Keratinocyte (primary cell): ENCODE results near the gene SOAT1. TPM values are rescaled to one million over a fixed set of nuclear protein-coding genes. Genes with fewer than 3 reads are reported as not detected.
"Not testable (repeated sequence)": the region's sequence is repeated elsewhere in the genome, so short reads cannot be mapped to it uniquely, and the experiment has no call there.

Source experiments
- DNase-seq: peaks from one replicate; pipeline ENCODE4 v3.0.0-alpha.2; 2011; ENCODE audit warnings: low read depth, missing footprints, low spot score
- FAIRE-seq: peaks from 2 replicates; lab custom pipeline; 2011; peaks lifted over from hg19 to GRCh38; lab: Jason Lieb, UNC
- H2AFZ ChIP-seq: 2 replicates; pipeline ENCODE4 v1.6.0; 2012; ENCODE audit warnings: low read length, control low read depth, inconsistent platforms; ENCODE audit not compliant: control insufficient read depth
- H3K27ac ChIP-seq: 2 replicates; pipeline ENCODE4 v1.5.1; 2011; ENCODE audit warnings: low read length; ENCODE audit not compliant: control insufficient read depth, insufficient read depth
- H3K27me3 ChIP-seq: 3 replicates; pipeline ENCODE4 v1.6.0; 2011; ENCODE audit warnings: low read length; ENCODE audit not compliant: control insufficient read depth, insufficient read depth; ENCODE audit errors: extremely low read depth
- H3K36me3 ChIP-seq, 2 experiments: 2 replicates in 1 of 2; 3 replicates in 1 of 2; pipeline ENCODE4 v1.5.1; 2011; ENCODE audit warnings: low read length in 2 of 2, mild to moderate bottlenecking in 1 of 2; ENCODE audit not compliant: control insufficient read depth in 2 of 2, insufficient read depth in 2 of 2; ENCODE audit errors: extremely low read depth in 1 of 2
- H3K4me1 ChIP-seq: 3 replicates; pipeline ENCODE4 v1.5.1; 2011; ENCODE audit warnings: low read length; ENCODE audit not compliant: control insufficient read depth, insufficient read depth; ENCODE audit errors: extremely low read depth
- H3K4me2 ChIP-seq: 3 replicates; pipeline ENCODE4 v1.6.0; 2011; ENCODE audit warnings: low read depth, low read length; ENCODE audit not compliant: control insufficient read depth, insufficient read depth; ENCODE audit errors: extremely low read depth
- H3K4me3 ChIP-seq, 3 experiments: fragments of 200-600 bp in 1 of 3; sonication (generic) in 1 of 3; 2 replicates in 2 of 3; 3 replicates in 1 of 3; pipeline ENCODE4 v1.5.1; 2011 to 2016; ENCODE audit warnings: low read length in 3 of 3, mild to moderate bottlenecking in 3 of 3, control low read depth in 2 of 3, inconsistent platforms in 1 of 3, low read depth in 1 of 3, mixed read lengths in 1 of 3, mixed run types in 1 of 3, moderate library complexity in 1 of 3; ENCODE audit not compliant: control insufficient read depth in 2 of 3, insufficient read depth in 2 of 3; ENCODE audit errors: extremely low read depth in 1 of 3
- H3K79me2 ChIP-seq: 2 replicates; pipeline ENCODE4 v1.6.0; 2012; ENCODE audit warnings: low read length; ENCODE audit not compliant: control insufficient read depth, insufficient read depth
- H3K9ac ChIP-seq: 3 replicates; pipeline ENCODE4 v1.6.0; 2011; ENCODE audit warnings: low read length; ENCODE audit not compliant: control insufficient read depth, insufficient read depth; ENCODE audit errors: extremely low read depth
- H3K9me1 ChIP-seq: 3 replicates; pipeline ENCODE4 v1.6.0; 2011; ENCODE audit warnings: low read length; ENCODE audit not compliant: control insufficient read depth, insufficient read depth; ENCODE audit errors: extremely low read depth
- H3K9me3 ChIP-seq: 2 replicates; pipeline ENCODE4 v1.5.1; 2012; ENCODE audit warnings: low read depth, low read length; ENCODE audit not compliant: control insufficient read depth
- H4K20me1 ChIP-seq: 3 replicates; pipeline ENCODE4 v1.6.0; 2011; ENCODE audit warnings: low read length; ENCODE audit not compliant: control insufficient read depth, insufficient read depth; ENCODE audit errors: extremely low read depth
- CTCF ChIP-seq, 3 experiments: IDR thresholded peaks in 1 of 3; conservative IDR thresholded peaks in 1 of 3; optimal IDR thresholded peaks in 1 of 3; 2 replicates in 2 of 3; 3 replicates in 1 of 3; pipeline versions ENCODE3 to v1.5.1; 2011; ENCODE audit warnings: low read length in 3 of 3, mild to moderate bottlenecking in 3 of 3, moderate library complexity in 2 of 3, control low read depth in 1 of 3, inconsistent platforms in 1 of 3; ENCODE audit not compliant: insufficient read depth in 2 of 3; ENCODE audit errors: extremely low read depth in 1 of 3
- EZH2 ChIP-seq: IDR thresholded peaks from one replicate; pipeline ENCODE4 v1.6.1; 2012; ENCODE audit warnings: inconsistent platforms, mild to moderate bottlenecking, low read length, moderate library complexity
- dilution Hi-C: fragments of 300-500 bp; cut with MboI; formaldehyde crosslinking; loops from one replicate; pipeline ENCODE4 v1.7.0; 2020; ENCODE audit warnings: low sequenced_read_pairs; ENCODE audit not compliant: extremely low pct_ligation_motif_present
- polyA plus RNA-seq, 5 experiments: library from polyadenylated mRNA; depleted of rRNA in 3 of 5; stranded (reverse) in 3 of 5; stranded (forward) in 1 of 5; unstranded in 1 of 5; fragments of >200 nt; gene quantifications; 1 replicate in 1 of 5; 2 replicates in 3 of 5; 3 replicates in 1 of 5; pipeline versions ENCODE4 v1.2.1 to v1.2.3, GENCODE V29; 2011 to 2012; ENCODE audit warnings: missing spikeins in 2 of 5, low read depth in 1 of 5, low replicate concordance in 1 of 5

SOAT1 gene
- polyA plus RNA-seq, 1 donor (not counting 4 experiments of a cell fraction or from before 2014, with no cell fraction given), result 62.9 TPM

GRCh38 chr1:179353546-179353945 is 59.9 kb downstream of the SOAT1 start:
- H3K9me3 ChIP-seq, result no peaks in the 10 kb centered on the region

GRCh38 chr1:179361631-179362030 is 68.0 kb downstream of the SOAT1 start:
- H3K27me3 ChIP-seq, H3K9me1 ChIP-seq, dilution Hi-C loops, H3K27ac ChIP-seq, FAIRE-seq, H3K36me3 ChIP-seq, H3K4me2 ChIP-seq, H2AFZ ChIP-seq, H4K20me1 ChIP-seq, DNase-seq, H3K9ac ChIP-seq, H3K4me1 ChIP-seq, H3K4me3 ChIP-seq, H3K9me3 ChIP-seq, H3K79me2 ChIP-seq: not testable (repeated sequence)

More at GRCh38 chr1:179353546-179353945, 59.9 kb downstream of the SOAT1 start:
- TF ChIP-seq CTCF (optimal IDR thresholded peaks at IDR 0.05 in 1 of 3, IDR thresholded peaks at IDR 0.05 in 1 of 3, conservative IDR thresholded peaks at IDR 0.05 in 1 of 3; ENCODE audit: extremely low read depth in 1 of 3, insufficient read depth in 2 of 3, low read length in 3 of 3) (no peak), EZH2 (no peak)
- no peak overlapping the region for H2AFZ ChIP-seq
- FAIRE-seq (no peak), DNase-seq (peak; percentile 9)
- dilution Hi-C loops, result no loop called here
- H3K27me3 ChIP-seq, result no peaks in the 10 kb centered on the region
- peaks cover 4 to 6% of the 10 kb centered on the region in 2 experiments for H3K36me3 ChIP-seq
- H4K20me1 ChIP-seq, result no peaks in the 10 kb centered on the region
- no peak overlapping the region for H3K4me2 ChIP-seq
- no peaks in the 10 kb centered on the region for H3K9me1 ChIP-seq
- H3K9ac ChIP-seq, result no peak overlapping the region
- H3K4me1 ChIP-seq, result no peaks in the 10 kb centered on the region
- H3K79me2 ChIP-seq, result no peaks in the 10 kb centered on the region
- H3K27ac ChIP-seq, result no peak overlapping the region
- no peak overlapping the region for H3K4me3 ChIP-seq
